NCI-H2107 treated with DMSO at 0.1 percent for 48 hours (cell line): ENCODE results near the gene GPC2.
"Not testable (repeated sequence)": the region's sequence is repeated elsewhere in the genome, so short reads cannot be mapped to it uniquely, and the experiment has no call there.

Source experiments
- DNase-seq: peaks from one replicate; lab custom pipeline; 2025; ENCODE audit not compliant: unreplicated experiment; lab: John Stamatoyannopoulos, UW

The GPC2 gene

DNA sequence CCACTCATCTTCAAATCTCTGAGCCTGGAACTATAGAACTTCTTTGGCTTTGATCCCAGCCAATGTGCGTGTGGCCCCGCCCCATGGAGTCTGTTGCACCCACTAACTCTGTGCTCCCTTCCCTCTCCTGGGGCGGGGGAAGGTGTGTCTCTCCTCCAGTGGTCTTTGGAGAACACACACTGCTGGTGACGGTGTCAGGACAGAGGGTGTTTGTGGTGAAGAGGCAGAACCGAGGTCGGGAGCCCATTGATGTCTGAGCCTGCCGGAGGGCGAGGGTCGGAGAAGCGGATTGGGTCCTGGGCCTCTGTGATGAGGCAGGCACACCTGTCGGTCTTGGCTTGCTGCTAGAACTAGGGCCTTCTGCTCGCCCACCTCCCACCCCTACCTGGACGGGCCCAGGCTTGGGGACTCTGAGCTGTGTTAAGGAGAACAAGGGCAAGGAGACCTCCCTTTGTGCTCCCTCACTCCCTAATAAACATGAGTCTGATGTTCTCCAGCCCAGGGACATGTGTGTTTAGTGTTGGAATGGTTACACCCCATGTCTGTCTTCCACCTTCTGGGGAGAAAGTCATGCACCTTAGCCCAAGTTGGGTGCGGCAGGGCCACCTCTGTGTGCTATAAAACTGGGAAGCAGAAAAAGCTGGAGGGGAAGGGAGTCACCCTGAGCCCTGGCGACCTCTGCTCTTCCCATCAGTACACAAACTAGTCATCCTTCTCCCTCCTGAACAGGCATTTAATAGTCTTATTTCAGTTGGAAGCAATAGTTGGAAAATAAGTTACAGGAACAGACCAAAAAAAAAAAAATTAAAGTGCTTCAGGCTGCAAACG is 23.3 kb downstream of the GPC2 start:
- no peak for DNase-seq

DNA sequence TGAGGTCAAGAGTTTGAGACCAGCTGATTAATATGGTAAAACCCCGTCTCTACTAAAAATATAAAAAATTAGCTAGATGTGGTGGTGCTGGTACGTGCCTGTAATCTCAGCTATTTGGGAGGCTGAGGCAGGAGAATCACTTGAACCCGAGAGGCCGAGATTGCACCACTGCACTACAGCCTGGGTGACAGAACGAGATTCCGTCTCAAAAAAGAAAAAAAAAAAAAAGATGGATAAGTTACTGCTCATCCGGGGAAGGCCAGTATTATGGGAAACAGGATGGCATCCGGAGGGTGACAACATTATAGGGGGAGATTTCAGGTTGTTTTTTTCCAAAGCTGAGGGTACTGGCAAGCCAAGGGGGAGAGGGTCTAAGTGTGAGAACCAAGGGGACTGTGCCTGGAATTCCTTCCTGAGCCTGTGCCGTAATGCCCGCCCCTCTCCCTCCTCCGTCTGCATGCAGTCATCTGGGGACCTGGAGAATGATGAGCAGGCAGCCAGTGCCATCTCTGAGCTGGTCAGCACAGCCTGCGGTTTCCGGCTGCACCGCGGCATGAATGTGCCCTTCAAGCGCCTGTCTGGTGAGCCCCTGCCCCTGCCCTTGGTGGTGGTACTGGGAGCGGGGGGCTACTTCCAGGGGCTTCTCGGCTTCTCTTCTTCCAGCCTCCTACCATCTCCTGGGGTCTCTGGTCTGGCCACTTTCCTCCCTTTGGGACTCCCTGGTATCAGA is 24.1 kb downstream of the GPC2 start:
- DNase-seq = no peak

DNA sequence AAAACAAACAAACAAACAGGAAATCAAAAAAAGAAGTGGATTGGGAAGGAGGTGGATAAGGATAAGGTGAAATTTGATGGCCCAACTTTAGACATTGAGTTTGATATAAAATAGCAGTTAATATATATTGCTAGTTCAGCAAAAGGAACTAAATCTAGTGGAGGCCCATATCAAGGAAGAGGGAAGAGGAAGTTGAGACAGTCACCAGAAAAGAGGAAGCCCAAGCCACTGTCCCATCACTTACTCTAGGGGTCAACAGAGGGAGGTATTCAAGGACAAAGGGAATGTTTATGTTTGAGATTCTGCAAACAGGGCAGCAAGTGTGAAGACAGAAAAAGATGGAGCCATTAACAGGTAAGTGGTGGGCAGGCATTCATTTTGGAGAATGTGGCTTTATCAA is 24.8 kb downstream of the GPC2 start:
- no peak for DNase-seq

DNA sequence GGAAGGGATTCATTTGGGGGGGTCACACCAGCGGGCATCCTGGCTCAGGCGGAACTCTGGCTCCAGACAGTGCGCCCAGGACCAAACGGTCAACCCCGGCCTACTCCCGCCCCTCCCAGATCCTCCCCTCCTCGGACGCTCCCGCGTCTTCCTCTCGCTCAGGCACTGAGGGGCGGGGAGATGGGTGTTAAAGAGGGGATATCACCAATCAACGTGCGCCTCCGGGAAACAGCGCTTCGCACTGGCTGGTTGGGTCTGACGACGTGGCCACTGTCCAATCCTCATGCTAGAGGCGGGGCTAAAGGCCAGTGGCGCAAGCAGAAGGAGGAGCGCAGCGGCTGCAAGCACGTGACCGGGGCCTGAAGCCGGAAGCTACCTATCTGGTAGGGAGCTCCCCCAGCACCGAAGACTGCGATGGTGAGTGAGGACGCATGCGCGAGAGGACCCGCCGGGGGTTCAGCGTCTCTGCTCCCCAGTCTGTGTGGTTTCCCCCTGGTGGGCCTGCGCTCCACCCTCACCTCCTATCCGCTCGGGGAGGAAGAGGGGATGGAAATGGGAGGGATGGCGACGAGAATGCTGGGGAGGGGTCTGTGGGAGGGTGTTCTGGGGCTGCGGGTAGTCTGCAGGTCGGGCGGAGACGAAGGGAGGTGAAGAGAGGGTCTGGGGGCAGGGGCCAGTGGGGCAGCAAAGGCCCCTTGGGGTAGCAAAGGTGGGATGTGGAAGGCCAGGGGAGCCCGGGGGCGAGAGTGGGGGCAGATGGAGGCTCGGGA is 28.4 kb downstream of the GPC2 start, which contains the start of gene LAMTOR4:
Gene LAMTOR4 (plus strand): TSS at position 360 of the 770 bp plus-strand sequence. CDS start 55 bp downstream, at position 415.
- DNase-seq = peak; percentile 98

DNA sequence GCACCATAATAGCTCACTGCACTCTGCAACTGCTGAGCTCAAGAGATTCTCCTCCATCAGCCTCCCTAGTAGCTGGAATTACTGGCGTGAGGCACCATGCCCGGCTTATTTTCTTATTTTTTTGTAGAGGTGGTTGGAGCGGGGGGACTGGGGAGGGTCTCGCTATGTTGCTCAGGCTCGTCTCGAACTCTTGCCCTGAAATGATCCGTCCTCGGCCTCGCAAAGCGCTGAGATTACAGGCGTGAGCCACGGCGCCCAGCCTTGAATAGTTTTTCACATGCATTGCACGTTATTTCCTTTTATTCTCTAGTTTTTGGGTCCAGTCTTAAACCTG is 29.0 kb downstream of the GPC2 start:
- DNase-seq = no peak

DNA sequence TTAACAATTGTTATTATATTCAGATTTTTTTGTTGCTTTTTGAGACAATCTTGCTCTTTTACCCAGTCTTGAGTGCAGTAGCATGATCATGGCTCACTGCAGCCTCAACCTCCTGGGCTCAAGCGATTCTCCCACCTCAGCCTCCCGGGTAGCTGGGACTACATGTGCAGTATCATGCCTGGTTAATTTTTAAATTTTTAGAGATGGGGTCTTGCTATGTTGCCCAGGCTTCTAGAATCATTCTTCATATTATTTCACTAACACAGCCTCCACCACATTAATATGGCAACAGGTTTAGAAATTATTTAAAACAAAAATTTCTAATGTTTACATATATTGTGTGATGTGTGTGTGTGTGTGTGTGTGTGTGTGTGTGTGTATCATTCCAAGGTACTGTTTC is 29.9 kb downstream of the GPC2 start:
- DNase-seq = no peak

DNA sequence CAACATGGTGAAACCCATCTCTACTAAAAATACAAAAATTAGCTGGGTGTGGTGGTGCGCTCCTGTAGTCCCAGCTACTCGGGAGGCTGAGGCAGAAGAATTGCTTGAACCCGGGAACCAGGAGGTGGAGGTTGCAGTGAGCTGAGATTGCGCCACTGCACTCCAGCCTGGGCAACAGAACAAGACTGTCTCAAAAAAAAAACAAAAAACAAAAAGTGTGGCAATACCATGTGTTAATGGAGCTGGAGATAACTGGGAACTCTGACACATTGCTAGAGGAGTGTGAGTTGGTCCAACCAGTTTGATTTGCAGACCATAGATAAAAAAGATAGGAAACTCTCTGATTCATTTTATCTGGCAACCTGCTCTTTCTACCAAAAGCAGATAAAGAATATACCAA is 30.8 kb downstream of the GPC2 start:
- not testable (repeated sequence) for DNase-seq

DNA sequence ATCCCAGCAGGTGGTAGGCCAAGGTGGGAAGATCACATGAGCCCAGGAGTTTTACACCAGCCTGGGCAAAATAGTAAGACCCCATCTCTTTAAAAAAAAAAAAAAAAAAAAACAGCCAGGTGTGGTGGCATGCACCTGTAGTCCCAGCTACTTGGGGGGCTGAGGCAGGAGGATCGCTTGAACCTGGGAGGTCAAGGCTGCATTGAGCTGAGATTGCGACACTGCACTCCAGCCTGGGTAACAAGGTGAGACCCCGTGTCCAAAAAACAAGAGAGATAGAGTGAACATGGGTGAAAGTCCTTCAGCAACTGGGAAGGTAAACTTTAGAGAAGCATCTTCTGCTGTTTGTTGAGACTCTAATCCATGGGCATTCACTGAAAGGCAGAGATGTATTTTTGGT is 34.7 kb downstream of the GPC2 start:
- DNase-seq = no peak

DNA sequence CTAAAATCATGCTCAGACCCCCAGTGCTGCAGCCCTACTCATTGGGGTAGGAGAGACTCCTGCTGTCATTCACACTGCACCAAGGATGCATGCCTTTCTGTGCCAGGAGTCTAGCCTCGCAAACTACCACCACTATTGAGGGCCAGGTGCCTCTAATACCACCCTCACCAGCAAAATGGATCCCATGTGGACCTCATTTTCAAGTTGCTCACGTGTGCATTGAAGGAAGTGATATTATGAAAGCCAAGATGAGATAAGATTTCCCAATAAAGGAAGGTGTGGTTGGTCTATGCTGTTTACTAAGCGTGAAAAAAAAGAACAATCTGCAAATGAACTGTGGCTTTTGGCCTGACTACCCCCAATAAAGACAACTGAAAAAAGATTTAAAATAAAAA is 35.6 kb downstream of the GPC2 start:
- DNase-seq = no peak

DNA sequence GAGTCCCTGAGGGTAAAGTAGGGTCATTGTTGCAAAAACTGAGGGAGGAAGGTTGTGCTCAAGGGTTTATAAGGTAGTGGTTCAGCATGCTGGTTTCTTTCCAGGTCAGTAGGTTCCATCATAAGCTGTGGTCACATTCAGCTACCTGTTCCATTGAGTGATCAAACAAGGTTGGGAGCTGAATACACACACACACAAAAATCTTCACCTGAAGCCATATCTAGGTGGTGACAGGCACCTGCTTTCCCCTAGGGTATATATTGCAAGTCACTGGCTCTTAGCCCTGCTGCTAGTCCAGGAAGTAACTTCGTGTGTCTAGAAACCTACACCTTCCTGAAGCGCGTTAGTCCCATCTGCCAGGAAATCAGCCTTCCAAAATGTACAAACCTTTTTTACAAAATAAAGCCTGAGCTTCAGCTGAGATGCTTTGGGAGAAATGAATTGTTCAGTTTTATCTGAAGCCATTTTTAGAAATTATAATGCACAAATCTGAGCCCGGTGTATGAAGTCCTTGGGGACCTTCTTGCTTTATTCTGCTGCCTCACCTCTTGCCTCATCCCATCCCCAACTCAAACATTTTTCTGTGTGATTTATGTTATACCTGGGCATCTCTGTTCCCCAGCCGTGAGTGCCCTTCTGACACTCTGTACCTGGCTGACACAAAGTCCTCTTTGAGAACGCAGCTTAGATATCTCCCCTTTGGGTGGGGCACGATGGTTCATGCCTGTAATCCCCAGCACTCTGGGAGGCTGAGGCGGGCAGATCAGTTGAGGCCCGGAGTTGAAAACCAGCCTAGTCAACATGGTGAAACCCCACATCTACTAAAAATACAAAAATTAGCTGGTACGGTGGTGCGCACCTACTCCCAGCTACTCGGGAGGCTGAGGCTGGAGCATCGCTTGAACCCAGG is 39.1 kb downstream of the GPC2 start:
- peak; percentile 65 for DNase-seq

DNA sequence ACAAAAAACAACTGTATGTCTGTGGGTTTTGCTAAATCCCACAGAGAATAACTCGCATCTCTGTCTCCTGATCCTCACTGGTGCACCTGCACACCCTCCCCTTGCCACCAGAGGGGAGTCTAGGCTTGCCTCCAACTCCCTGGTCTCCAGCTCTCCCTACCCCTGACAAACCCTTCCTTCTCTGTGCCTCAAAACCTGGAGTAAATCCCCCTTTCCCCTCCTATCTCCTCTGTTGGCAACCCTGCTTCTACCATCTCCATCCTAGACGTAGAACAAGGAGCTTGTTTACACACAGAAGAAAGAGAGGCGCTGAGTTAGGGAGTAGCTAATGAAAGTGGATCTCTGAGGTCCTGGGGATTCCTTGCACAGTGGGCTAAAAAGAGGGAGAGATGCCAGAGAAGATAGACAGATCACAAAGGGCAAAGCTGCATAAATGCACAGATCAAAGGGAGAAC is 44.5 kb downstream of the GPC2 start:
- DNase-seq = peak; percentile 77

DNA sequence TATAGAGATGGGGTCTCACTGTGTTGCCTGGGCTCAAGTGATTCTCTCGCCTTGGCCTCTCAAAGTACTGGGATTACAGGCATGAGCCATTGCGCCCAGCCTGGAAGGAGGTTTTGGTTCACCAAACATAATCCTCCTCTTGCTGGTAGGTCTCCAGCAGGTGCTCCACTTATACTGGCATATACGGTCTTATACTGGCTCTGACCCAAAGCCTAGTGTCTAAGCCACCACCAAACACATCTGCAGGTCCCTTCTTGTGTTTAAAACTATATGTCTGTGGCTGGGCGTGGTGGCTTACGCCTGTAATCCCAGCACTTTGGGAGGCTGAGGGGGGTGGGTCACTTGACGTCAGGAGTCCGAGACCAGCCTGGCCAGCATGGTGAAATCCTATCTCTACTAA is 45.1 kb downstream of the GPC2 start:
- DNase-seq = no peak

DNA sequence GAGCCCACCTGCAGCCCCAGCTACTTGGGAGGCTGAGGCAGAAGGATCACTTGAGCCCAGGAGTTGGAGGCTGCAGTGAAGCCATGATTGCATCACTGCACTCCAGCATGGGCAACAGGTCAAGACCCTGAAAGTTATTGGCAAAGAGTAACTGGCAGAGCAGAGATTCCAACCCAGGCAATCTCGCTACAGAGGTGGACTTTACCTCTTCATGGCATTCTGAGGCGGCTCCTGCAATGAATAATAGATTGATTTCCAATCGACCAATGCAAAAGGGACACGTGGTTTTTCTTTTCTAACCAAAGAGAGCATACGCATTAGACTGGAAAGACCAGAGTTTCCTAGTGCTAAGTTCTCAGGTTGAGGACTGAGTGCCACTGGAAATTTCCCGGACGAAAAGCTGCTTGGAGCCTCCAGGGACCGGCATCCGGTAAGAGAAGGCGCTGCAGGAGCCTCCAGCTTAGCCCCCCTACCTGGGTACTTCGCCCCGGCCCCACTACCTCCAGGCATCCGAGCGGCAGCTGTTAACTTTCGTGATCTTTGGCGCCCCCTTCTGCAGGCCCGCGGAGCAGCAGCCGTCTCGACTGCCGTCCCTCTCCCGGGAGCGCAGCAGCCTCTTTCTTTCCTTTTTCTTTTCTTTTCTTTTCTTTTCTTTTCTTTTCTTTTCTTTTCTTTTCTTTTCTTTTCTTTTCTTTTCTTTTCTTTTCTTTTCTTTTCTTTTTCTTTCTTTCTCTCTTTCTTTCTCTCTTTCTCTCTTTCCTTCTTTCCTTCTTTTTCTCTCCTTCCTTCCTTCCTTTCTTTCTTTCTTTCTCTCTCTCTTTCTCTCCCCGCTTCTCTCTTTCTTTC is 46.4 kb downstream of the GPC2 start:
- peak; percentile 66 for DNase-seq

DNA sequence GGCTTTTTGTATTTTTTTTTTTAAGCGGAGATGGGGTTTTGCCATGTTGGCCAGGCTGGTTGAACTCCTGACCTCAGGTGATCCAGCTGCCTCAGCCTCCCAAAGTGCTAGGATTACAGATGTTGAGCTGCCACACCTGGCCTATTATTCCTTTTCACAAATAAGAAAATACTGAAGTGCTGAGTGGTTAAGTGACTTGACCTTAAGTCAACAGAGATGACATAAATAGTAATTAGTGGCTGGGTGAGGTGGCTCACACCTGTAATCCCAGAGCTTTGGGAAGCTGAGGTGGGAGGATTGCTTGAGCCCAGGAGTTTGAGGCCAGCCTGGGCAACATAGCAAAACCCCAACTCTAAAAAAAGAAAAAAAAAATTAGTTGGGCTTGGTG is 47.0 kb downstream of the GPC2 start:
- DNase-seq = not testable (repeated sequence)

DNA sequence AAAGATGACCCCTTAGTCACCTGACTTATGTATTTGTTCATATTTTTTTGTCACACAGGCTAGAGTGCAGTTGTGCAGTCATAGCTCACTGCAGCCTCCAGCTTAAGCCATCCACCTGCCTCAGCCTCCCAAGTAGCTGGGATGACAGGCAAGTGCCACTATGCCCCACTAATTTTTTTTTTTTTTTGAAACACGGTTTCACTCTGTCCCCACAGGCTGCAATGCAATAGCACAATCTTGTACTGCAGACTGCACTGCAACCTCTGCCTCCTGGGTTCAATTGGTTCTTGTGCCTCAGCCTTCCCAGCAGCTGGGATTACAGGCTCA is 48.6 kb downstream of the GPC2 start:
- DNase-seq = no peak

DNA sequence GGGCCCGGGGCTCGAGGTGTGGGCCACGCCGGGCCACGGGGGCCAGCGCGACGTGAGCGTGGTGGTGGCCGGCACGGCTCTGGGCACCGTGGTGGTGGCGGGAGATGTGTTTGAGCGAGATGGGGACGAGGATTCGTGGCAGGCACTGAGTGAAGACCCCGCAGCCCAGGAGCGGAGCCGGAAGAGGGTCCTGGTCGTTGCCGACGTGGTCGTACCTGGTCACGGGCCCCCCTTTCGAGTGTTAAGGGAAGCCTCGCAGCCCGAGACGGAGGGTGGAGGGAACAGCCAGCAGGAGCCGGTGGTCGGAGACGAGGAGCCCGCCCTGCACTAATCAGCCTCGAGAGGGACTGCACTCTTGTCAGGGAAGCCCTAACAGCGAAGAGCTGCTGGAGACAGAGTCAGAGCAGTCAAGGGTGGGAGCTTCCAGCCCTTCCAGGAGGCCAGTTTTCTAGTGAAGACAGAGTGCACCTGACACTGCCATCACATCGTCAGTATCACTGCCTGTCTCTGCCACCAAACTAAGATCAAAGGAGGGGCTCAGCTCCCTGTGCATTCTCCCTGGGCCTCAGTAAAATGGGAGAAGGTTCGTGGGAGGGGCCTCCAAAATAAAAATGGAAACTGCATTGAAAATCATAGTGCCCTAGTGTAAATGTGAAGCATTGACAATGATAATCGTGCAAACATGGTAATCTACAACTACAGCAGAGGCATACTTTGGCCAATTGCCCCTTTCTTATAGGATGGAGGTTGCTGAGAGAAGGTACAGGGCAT is 49.1 kb downstream of the GPC2 start:
- no peak for DNase-seq

DNA sequence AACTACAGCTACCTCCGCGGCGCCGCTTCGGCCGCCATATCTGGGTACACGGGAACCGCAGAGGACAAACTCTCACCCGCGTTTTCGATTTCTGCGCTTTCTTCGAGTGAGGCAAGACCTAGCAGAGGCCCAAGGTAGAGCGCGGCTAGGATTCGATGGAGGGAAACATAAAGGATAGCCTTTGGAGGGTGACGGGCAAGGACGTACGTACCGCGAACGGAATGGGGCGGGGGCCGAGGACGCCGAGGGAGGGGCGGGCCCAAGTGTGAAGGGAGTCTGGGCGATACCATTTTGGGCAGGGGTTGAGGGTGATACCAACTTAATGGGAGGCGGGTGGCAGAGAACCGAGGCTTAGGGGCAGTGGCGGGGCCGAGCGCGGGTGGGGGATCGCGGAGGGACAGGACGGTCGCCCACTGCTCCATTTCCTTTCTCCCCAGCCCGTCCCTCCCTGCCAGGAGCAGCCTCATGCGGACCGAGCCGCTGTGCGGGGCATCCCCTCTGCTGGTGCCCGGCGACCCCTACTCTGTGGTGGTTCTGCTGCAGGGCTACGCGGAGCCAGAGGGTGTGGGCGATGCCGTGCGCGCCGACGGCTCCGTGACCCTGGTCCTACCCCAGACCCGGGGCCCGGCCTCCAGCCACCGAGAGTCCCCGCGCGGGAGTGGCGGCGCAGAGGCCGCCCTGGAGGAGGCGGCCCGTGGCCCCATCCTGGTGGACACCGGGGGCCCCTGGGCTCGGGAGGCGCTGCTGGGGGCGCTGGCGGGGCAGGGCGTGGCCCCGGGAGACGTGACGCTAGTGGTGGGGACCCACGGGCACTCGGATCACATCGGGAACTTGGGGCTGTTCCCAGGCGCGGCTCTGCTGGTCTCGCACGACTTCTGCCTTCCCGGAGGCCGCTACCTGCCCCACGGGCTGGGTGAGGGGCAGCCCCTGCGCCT is 50.0 kb downstream of the GPC2 start, which contains the start of gene MBLAC1:
Gene MBLAC1 (plus strand): TSS at position 37 of the 935 bp plus-strand sequence. CDS start 429 bp downstream, at position 466.
- peak; percentile 91 for DNase-seq
